ENCODE results near the gene ARSJ. TPM values are rescaled to one million over a fixed set of nuclear protein-coding genes. Genes with fewer than 3 reads are reported as not detected.
"Not testable (repeated sequence)": the region's sequence is repeated elsewhere in the genome, so short reads cannot be mapped to it uniquely, and the experiment has no call there.

Gene ARSJ
- total RNA-seq, 1 experiment from 2014 or later = 50.7 TPM

GRCh38 chr4:113941836-113942235 is 37.6 kb downstream of the ARSJ start:
- TF ChIP-seq CTCF (IDR thresholded peaks at IDR 0.05; ENCODE audit: unreplicated experiment) = no peak
- BruUV-seq (replicated peaks) = no TSS peak
- intact Hi-C loops (cut with micrococcal nuclease) = no loop called here
- H3K27ac Mint-ChIP-seq (ENCODE audit: low read depth, unreplicated experiment) = peak overlapping the region; percentile 4
- peaks cover 5% of the 10 kb centered on the region for H3K9me3 Mint-ChIP-seq (ENCODE audit: unreplicated experiment)
- DNase-seq (ENCODE audit: unreplicated experiment) = no peak
- H3K4me3 Mint-ChIP-seq (ENCODE audit: unreplicated experiment) = no peak overlapping the region
- ChIA-PET CTCF (no interaction called here), POLR2A (no interaction called here)
- peaks cover 6% of the 10 kb centered on the region for H3K36me3 Mint-ChIP-seq (ENCODE audit: insufficient read depth, unreplicated experiment)
- no peaks in the 10 kb centered on the region for H3K27me3 Mint-ChIP-seq (ENCODE audit: insufficient read depth, unreplicated experiment)
- peaks cover 35% of the 10 kb centered on the region for H3K4me1 Mint-ChIP-seq (ENCODE audit: insufficient read depth, unreplicated experiment)

GRCh38 chr4:113940103-113940502 is 39.3 kb downstream of the ARSJ start:
- H3K9me3 Mint-ChIP-seq (ENCODE audit: unreplicated experiment); H3K27me3 Mint-ChIP-seq (ENCODE audit: insufficient read depth, unreplicated experiment); H3K36me3 Mint-ChIP-seq (ENCODE audit: insufficient read depth, unreplicated experiment); DNase-seq (ENCODE audit: unreplicated experiment); H3K4me3 Mint-ChIP-seq (ENCODE audit: unreplicated experiment); intact Hi-C loops (cut with micrococcal nuclease); H3K27ac Mint-ChIP-seq (ENCODE audit: low read depth, unreplicated experiment); BruUV-seq (replicated peaks): not testable (repeated sequence)
- ChIA-PET CTCF (interaction anchor here (1.0 kb wide), 1 partner anchor 13 kb away, joined by 3 read pairs; no protein-coding TSS in a partner anchor), POLR2A (interaction anchor here (1.5 kb wide), 1 partner anchor 19 kb away, joined by 3 read pairs; no protein-coding TSS in a partner anchor)
- peaks cover 32% of the 10 kb centered on the region for H3K4me1 Mint-ChIP-seq (ENCODE audit: insufficient read depth, unreplicated experiment)

- DNase-seq (ENCODE audit: unreplicated experiment) = peak; percentile 30
- Mint-ChIP-seq H3K36me3 (ENCODE audit: insufficient read depth, unreplicated experiment) (peaks cover 6% of the 10 kb centered on the region), H3K27me3 (ENCODE audit: insufficient read depth, unreplicated experiment) (no peaks in the 10 kb centered on the region), H3K9me3 (ENCODE audit: unreplicated experiment) (peaks cover 5% of the 10 kb centered on the region), H3K4me3 (ENCODE audit: unreplicated experiment) (no peak overlapping the region), H3K27ac (ENCODE audit: low read depth, unreplicated experiment) (peak overlapping the region; percentile 66), H3K4me1 (ENCODE audit: insufficient read depth, unreplicated experiment) (peaks cover 28% of the 10 kb centered on the region)
- intact Hi-C loops (cut with micrococcal nuclease) = no loop called here
- no peak for TF ChIP-seq CTCF (IDR thresholded peaks at IDR 0.05; ENCODE audit: unreplicated experiment)
- no TSS peak for BruUV-seq (replicated peaks)
- POLR2A ChIA-PET = interaction anchor here (0.6 to 1.4 kb wide), 5 partner anchors 10 to 44 kb away, joined by 3 to 6 read pairs (median 4); partner anchors contain the start of gene ARSJ
- CTCF ChIA-PET = interaction anchor here (0.6 to 1.3 kb wide), 3 partner anchors 9 to 97 kb away, joined by 3 read pairs; no protein-coding TSS in a partner anchor
Observed at GRCh38 chr4:113935190-113935589, 44.3 kb downstream of the ARSJ start.

GRCh38 chr4:113924706-113925105 is 54.7 kb downstream of the ARSJ start:
- POLR2A ChIA-PET = interaction anchor here (0.6 to 0.8 kb wide), 2 partner anchors 10 to 643 kb away, joined by 3 read pairs; no protein-coding TSS in a partner anchor
- DNase-seq (ENCODE audit: unreplicated experiment); BruUV-seq (replicated peaks); H3K9me3 Mint-ChIP-seq (ENCODE audit: unreplicated experiment); H3K27ac Mint-ChIP-seq (ENCODE audit: low read depth, unreplicated experiment); H3K4me3 Mint-ChIP-seq (ENCODE audit: unreplicated experiment); H3K36me3 Mint-ChIP-seq (ENCODE audit: insufficient read depth, unreplicated experiment); H3K27me3 Mint-ChIP-seq (ENCODE audit: insufficient read depth, unreplicated experiment); intact Hi-C loops (cut with micrococcal nuclease); CTCF ChIA-PET: not testable (repeated sequence)
- H3K4me1 Mint-ChIP-seq (ENCODE audit: insufficient read depth, unreplicated experiment) = peaks cover 20% of the 10 kb centered on the region

GRCh38 chr4:113921089-113921794 is 58.2 kb downstream of the ARSJ start:
- DNase-seq (ENCODE audit: unreplicated experiment) = no peak
- peaks cover 2% of the 10 kb centered on the region for H3K36me3 Mint-ChIP-seq (ENCODE audit: insufficient read depth, unreplicated experiment)
- no peak for TF ChIP-seq CTCF (IDR thresholded peaks at IDR 0.05; ENCODE audit: unreplicated experiment)
- ChIA-PET CTCF (interaction anchor here (1.0 to 1.3 kb wide), 2 partner anchors 48 to 526 kb away, joined by 4 to 5 read pairs; no protein-coding TSS in a partner anchor), POLR2A (interaction anchor here (0.7 to 1.8 kb wide), 3 partner anchors 10 to 58 kb away, joined by 3 to 12 read pairs (median 3); partner anchors contain the start of gene ARSJ)
- no peak overlapping the region for H3K4me3 Mint-ChIP-seq (ENCODE audit: unreplicated experiment)
- no peak overlapping the region for H3K27ac Mint-ChIP-seq (ENCODE audit: low read depth, unreplicated experiment)
- intact Hi-C loops (cut with micrococcal nuclease) = no loop called here
- no TSS peak for BruUV-seq (replicated peaks)
- H3K4me1 Mint-ChIP-seq (ENCODE audit: insufficient read depth, unreplicated experiment) = peaks cover 34% of the 10 kb centered on the region
- peaks cover 5% of the 10 kb centered on the region for H3K9me3 Mint-ChIP-seq (ENCODE audit: unreplicated experiment)
- no peaks in the 10 kb centered on the region for H3K27me3 Mint-ChIP-seq (ENCODE audit: insufficient read depth, unreplicated experiment)
